ENCODE measurements around the gene ATP23. TPM values are rescaled to one million over a fixed set of nuclear protein-coding genes. Genes with fewer than 3 reads are reported as not detected.

The ATP23 gene
- total RNA-seq, 1 donor from 2014 or later = 2.6 TPM

GRCh38 chr12:57909056-57909455 is 32.3 kb upstream of the ATP23 start:
- Mint-ChIP-seq H3K4me3 (ENCODE audit: unreplicated experiment) (no peak overlapping the region), H3K4me1 (ENCODE audit: unreplicated experiment) (peaks cover 5% of the 10 kb centered on the region), H3K36me3 (ENCODE audit: unreplicated experiment) (no peaks in the 10 kb centered on the region), H3K9me3 (ENCODE audit: unreplicated experiment) (no peaks in the 10 kb centered on the region), H3K27me3 (ENCODE audit: unreplicated experiment) (peaks cover 36% of the 10 kb centered on the region), H3K27ac (ENCODE audit: unreplicated experiment) (no peak overlapping the region)
- no peak for DNase-seq (ENCODE audit: extremely low spot score, unreplicated experiment)
- TF ChIP-seq CTCF (IDR thresholded peaks at IDR 0.05) = no peak

DNA sequence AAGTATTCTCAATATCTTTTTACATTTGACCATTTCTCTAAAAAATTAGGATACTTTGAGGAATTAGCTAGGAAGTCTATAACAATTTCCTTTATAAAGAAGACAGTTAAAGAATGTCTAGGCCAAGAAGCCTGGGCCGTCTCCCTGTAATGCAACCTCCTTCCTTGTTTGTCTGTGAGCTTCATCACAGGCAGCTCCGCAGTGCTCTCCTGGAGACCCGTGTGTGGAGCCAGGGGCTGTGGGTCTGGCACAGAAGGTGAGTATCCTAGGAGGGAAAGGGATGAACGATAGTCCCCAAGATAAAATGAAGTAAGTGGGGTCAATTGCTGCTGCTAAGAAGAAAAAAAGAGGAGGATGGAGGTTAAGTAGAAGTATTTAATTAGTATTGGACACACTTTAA is 31.8 kb upstream of the ATP23 start:
- Mint-ChIP-seq H3K27me3 (ENCODE audit: unreplicated experiment) (peaks cover 41% of the 10 kb centered on the region), H3K4me3 (ENCODE audit: unreplicated experiment) (no peak overlapping the region), H3K9me3 (ENCODE audit: unreplicated experiment) (no peaks in the 10 kb centered on the region), H3K27ac (ENCODE audit: unreplicated experiment) (no peak overlapping the region), H3K4me1 (ENCODE audit: unreplicated experiment) (peaks cover 5% of the 10 kb centered on the region), H3K36me3 (ENCODE audit: unreplicated experiment) (no peaks in the 10 kb centered on the region)
- TF ChIP-seq CTCF (IDR thresholded peaks at IDR 0.05) = no peak
- no peak for DNase-seq (ENCODE audit: extremely low spot score, unreplicated experiment)

GRCh38 chr12:57918147-57918546 is 23.2 kb upstream of the ATP23 start:
- H3K9me3 Mint-ChIP-seq (ENCODE audit: unreplicated experiment) = no peaks in the 10 kb centered on the region
- H3K36me3 Mint-ChIP-seq (ENCODE audit: unreplicated experiment) = no peaks in the 10 kb centered on the region
- H3K27ac Mint-ChIP-seq (ENCODE audit: unreplicated experiment) = no peak overlapping the region
- no peak for DNase-seq (ENCODE audit: extremely low spot score, unreplicated experiment)
- no peaks in the 10 kb centered on the region for H3K4me1 Mint-ChIP-seq (ENCODE audit: unreplicated experiment)
- H3K27me3 Mint-ChIP-seq (ENCODE audit: unreplicated experiment) = peaks cover 51% of the 10 kb centered on the region
- no peak for TF ChIP-seq CTCF (IDR thresholded peaks at IDR 0.05)
- H3K4me3 Mint-ChIP-seq (ENCODE audit: unreplicated experiment) = no peak overlapping the region

DNA sequence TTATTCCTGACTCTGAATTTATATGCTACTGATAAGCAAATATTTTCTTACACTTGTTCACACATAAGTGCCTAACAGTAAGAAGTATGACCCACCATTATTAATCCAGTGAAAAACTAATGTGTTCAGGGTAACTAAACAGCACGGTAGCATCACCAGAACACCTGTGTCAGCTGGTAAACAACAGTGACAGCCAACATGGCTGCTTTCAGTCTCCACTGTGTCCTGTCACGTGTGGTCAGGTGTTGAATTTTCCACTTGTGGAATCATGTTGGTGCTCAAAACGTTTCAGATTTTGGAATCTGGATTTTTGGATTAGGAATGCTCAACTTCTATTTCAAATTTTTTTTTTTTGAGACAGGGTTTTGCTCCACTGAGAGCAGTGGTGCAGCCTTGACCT is 14.3 kb upstream of the ATP23 start:
- TF ChIP-seq CTCF (IDR thresholded peaks at IDR 0.05) = no peak
- Mint-ChIP-seq H3K36me3 (ENCODE audit: unreplicated experiment) (peaks cover 3% of the 10 kb centered on the region), H3K27ac (ENCODE audit: unreplicated experiment) (no peak overlapping the region), H3K4me3 (ENCODE audit: unreplicated experiment) (no peak overlapping the region), H3K27me3 (ENCODE audit: unreplicated experiment) (peaks cover 3% of the 10 kb centered on the region), H3K4me1 (ENCODE audit: unreplicated experiment) (no peaks in the 10 kb centered on the region), H3K9me3 (ENCODE audit: unreplicated experiment) (no peaks in the 10 kb centered on the region)
- no peak for DNase-seq (ENCODE audit: extremely low spot score, unreplicated experiment)

- DNase-seq (ENCODE audit: extremely low spot score, unreplicated experiment) = no peak
- Mint-ChIP-seq H3K9me3 (ENCODE audit: unreplicated experiment) (no peaks in the 10 kb centered on the region), H3K27ac (ENCODE audit: unreplicated experiment) (no peak overlapping the region), H3K4me3 (ENCODE audit: unreplicated experiment) (no peak overlapping the region), H3K27me3 (ENCODE audit: unreplicated experiment) (no peaks in the 10 kb centered on the region), H3K36me3 (ENCODE audit: unreplicated experiment) (peaks cover 8% of the 10 kb centered on the region), H3K4me1 (ENCODE audit: unreplicated experiment) (no peaks in the 10 kb centered on the region)
- no peak for TF ChIP-seq CTCF (IDR thresholded peaks at IDR 0.05)
Measured at GRCh38 chr12:57929092-57929830, 12.1 kb upstream of the ATP23 start.

All from osteocyte (in vitro differentiated cells).